HepG2 (cell line): ENCODE results near the gene BFSP1.

ENCODE experiments used
- CCAR2 ChIP-seq: fragments of 200-400 bp; formaldehyde crosslinking; optimal IDR thresholded peaks from 2 replicates; pipeline ENCODE3; 2018; ENCODE audit warnings: low read depth, mild to moderate bottlenecking, low read length, moderate library complexity
- HNRNPL ChIP-seq: fragments of 200-400 bp; formaldehyde crosslinking; IDR thresholded peaks from 2 replicates; pipeline ENCODE4 v1.6.1; 2017; ENCODE audit warnings: mild to moderate bottlenecking, low read depth, low read length
- MEIS1 ChIP-seq: sonication (generic); formaldehyde crosslinking; IDR thresholded peaks from 2 replicates; pipeline ENCODE4 v1.9.0; 2021; ENCODE audit warnings: mild to moderate bottlenecking, missing genetic modification reagents, moderate library complexity, borderline replicate concordance
- MXD4 ChIP-seq: IDR thresholded peaks from 2 replicates; pipeline ENCODE4 v1.6.1; 2016; ENCODE audit warnings: mild to moderate bottlenecking, missing biosample characterization, missing genetic modification reagents
- RAD21 ChIP-seq: fragments of 450-650 bp; formaldehyde crosslinking; IDR thresholded peaks from 2 replicates; pipeline ENCODE4 v1.5.0; 2020; ENCODE audit warnings: mild to moderate bottlenecking
- SIN3A ChIP-seq: IDR thresholded peaks from 2 replicates; pipeline ENCODE4 v1.6.1; 2011; ENCODE audit warnings: low read depth, mild to moderate bottlenecking, control low read depth, low read length, borderline replicate concordance
- TCF12 ChIP-seq, 2 experiments: fragments of 450-650 bp in 1 of 2; sonication (generic) in 1 of 2; formaldehyde crosslinking in 1 of 2; IDR thresholded peaks; 2 replicates each; pipeline versions ENCODE4 v1.6.1 to v1.8.0; 2017 to 2022; ENCODE audit warnings: antibody characterized with exemption in 1 of 2, mild to moderate bottlenecking in 1 of 2, missing genetic modification reagents in 1 of 2, moderate library complexity in 1 of 2
- ZNF501 ChIP-seq: sonication (generic); formaldehyde crosslinking; IDR thresholded peaks from 2 replicates; pipeline ENCODE4 v1.5.1; 2020; ENCODE audit warnings: mild to moderate bottlenecking, moderate library complexity, missing genetic modification reagents
- ZNF550 ChIP-seq: sonication (generic); formaldehyde crosslinking; IDR thresholded peaks from 2 replicates; pipeline ENCODE4 v1.4.0; 2020; ENCODE audit warnings: mild to moderate bottlenecking, missing genetic modification reagents, borderline replicate concordance
- TF ChIP-seq, protein P1 (sequence below): sonication (generic); formaldehyde crosslinking; IDR thresholded peaks from 2 replicates; pipeline ENCODE4 v1.5.0; 2020; ENCODE audit warnings: mild to moderate bottlenecking, missing genetic modification reagents, moderate library complexity
- TF ChIP-seq, protein P2 (sequence below): sonication (generic); formaldehyde crosslinking; IDR thresholded peaks from 2 replicates; pipeline ENCODE4 v1.4.0; 2020; ENCODE audit warnings: low read depth, missing genetic modification reagents

DNA sequence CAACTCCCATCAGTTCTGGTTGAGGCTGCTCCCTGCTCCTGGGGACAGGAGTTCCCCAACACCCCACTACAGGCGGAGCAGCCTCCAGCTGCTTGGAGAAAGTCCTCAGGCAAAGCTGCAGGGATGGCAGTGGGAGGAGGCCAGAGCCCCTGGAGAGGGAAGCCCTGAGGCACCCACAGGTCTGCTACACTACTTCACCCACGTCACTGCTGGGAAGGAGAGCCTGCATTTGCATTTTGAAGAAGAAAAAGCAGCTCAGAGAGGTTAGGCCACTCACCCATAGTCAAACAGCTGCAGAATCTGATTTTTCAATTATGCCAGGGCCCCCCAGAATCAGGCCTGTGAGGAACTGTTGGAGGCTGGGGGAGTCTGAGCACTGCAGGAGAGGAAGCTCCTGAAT lies 17.2 kb downstream of the BFSP1 start:
- TF ChIP-seq HNRNPL (no peak), ZNF550 (CRISPR knock-in tag) (no peak), MXD4 (no peak), SIN3A (no peak), CCAR2 (no peak), MEIS1 (CRISPR knock-in tag) (no peak), ZNF501 (CRISPR knock-in tag) (no peak), RAD21 (CRISPR knock-in tag) (no peak), TCF12 (IDR thresholded peaks at IDR 0.05) (no peak), TCF12 (CRISPR knock-in tag; IDR thresholded peaks at IDR 0.05) (no peak)
- TF ChIP-seq, protein P1, sequence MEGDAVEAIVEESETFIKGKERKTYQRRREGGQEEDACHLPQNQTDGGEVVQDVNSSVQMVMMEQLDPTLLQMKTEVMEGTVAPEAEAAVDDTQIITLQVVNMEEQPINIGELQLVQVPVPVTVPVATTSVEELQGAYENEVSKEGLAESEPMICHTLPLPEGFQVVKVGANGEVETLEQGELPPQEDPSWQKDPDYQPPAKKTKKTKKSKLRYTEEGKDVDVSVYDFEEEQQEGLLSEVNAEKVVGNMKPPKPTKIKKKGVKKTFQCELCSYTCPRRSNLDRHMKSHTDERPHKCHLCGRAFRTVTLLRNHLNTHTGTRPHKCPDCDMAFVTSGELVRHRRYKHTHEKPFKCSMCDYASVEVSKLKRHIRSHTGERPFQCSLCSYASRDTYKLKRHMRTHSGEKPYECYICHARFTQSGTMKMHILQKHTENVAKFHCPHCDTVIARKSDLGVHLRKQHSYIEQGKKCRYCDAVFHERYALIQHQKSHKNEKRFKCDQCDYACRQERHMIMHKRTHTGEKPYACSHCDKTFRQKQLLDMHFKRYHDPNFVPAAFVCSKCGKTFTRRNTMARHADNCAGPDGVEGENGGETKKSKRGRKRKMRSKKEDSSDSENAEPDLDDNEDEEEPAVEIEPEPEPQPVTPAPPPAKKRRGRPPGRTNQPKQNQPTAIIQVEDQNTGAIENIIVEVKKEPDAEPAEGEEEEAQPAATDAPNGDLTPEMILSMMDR (CRISPR knock-in tag), result no peak
- TF ChIP-seq, protein P2, sequence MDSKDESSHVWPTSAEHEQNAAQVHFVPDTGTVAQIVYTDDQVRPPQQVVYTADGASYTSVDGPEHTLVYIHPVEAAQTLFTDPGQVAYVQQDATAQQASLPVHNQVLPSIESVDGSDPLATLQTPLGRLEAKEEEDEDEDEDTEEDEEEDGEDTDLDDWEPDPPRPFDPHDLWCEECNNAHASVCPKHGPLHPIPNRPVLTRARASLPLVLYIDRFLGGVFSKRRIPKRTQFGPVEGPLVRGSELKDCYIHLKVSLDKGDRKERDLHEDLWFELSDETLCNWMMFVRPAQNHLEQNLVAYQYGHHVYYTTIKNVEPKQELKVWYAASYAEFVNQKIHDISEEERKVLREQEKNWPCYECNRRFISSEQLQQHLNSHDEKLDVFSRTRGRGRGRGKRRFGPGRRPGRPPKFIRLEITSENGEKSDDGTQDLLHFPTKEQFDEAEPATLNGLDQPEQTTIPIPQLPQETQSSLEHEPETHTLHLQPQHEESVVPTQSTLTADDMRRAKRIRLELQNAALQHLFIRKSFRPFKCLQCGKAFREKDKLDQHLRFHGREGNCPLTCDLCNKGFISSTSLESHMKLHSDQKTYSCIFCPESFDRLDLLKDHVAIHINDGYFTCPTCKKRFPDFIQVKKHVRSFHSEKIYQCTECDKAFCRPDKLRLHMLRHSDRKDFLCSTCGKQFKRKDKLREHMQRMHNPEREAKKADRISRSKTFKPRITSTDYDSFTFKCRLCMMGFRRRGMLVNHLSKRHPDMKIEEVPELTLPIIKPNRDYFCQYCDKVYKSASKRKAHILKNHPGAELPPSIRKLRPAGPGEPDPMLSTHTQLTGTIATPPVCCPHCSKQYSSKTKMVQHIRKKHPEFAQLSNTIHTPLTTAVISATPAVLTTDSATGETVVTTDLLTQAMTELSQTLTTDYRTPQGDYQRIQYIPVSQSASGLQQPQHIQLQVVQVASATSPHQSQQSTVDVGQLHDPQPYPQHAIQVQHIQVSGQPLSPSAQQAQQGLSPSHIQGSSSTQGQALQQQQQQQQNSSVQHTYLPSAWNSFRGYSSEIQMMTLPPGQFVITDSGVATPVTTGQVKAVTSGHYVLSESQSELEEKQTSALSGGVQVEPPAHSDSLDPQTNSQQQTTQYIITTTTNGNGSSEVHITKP (CRISPR knock-in tag), result no peak
